CD14-positive monocyte (primary cell): ENCODE measurements around the gene SIDT1. TPM values are rescaled to one million over a fixed set of nuclear protein-coding genes. Genes with fewer than 3 reads are reported as not detected.

ENCODE experiments used
- DNase-seq, 3 donors: peaks; one replicate each; pipeline ENCODE4 v3.0.0-alpha.2; 2011 to 2022
- H2AFZ ChIP-seq: 2 replicates; pipeline ENCODE4 v1.6.0; 2012; ENCODE audit warnings: mild to moderate bottlenecking, low read depth, low read length, inconsistent platforms; ENCODE audit not compliant: insufficient read depth, poor library complexity, severe bottlenecking
- H3K27ac ChIP-seq, 2 donors: 1 replicate in 1 of 2; 2 replicates in 1 of 2; pipeline ENCODE4 v1.5.1; 2012 to 2013; ENCODE audit warnings: low read length in 2 of 2, control low read depth in 1 of 2, inconsistent platforms in 1 of 2, low read depth in 1 of 2, mild to moderate bottlenecking in 1 of 2
- H3K27me3 ChIP-seq, 2 donors: one replicate each; pipeline versions ENCODE4 v1.6.0 to v1.6.1; 2011 to 2013; ENCODE audit warnings: low read length in 2 of 2; ENCODE audit not compliant: control insufficient read depth in 2 of 2, insufficient read depth in 2 of 2
- H3K36me3 ChIP-seq, 2 donors: replicated peaks in 1 of 2; 1 replicate in 1 of 2; 2 replicates in 1 of 2; pipeline versions ENCODE4 v1.5.1 to v1.6.1; 2012 to 2013; ENCODE audit warnings: low read length in 2 of 2, control low read depth in 1 of 2, inconsistent platforms in 1 of 2, mild to moderate bottlenecking in 1 of 2; ENCODE audit not compliant: insufficient read depth in 2 of 2, control insufficient read depth in 1 of 2
- H3K4me1 ChIP-seq, 2 donors: 1 replicate in 1 of 2; 2 replicates in 1 of 2; pipeline versions ENCODE4 v1.5.1 to v1.6.1; 2012 to 2013; ENCODE audit warnings: low read length in 2 of 2, control low read depth in 1 of 2, inconsistent platforms in 1 of 2, mild to moderate bottlenecking in 1 of 2, moderate library complexity in 1 of 2; ENCODE audit not compliant: insufficient read depth in 2 of 2, control insufficient read depth in 1 of 2
- H3K4me2 ChIP-seq: replicated peaks from 2 replicates; pipeline ENCODE3; 2012; ENCODE audit warnings: low read length, moderate library complexity, mild to moderate bottlenecking; ENCODE audit not compliant: poor library complexity, severe bottlenecking; ENCODE audit errors: extremely low read depth
- H3K4me3 ChIP-seq, 3 experiments: fragments of 200-600 bp in 1 of 3; sonication (generic) in 1 of 3; replicated peaks in 1 of 3; 1 replicate in 2 of 3; 2 replicates in 1 of 3; pipeline ENCODE4 v1.5.1; 2011 to 2013; ENCODE audit warnings: low read length in 3 of 3, mild to moderate bottlenecking in 3 of 3, control low read depth in 2 of 3, low read depth in 2 of 3, inconsistent platforms in 1 of 3, moderate library complexity in 1 of 3
- H3K79me2 ChIP-seq: 2 replicates; pipeline ENCODE4 v1.6.0; 2012; ENCODE audit warnings: mild to moderate bottlenecking, control low read depth, inconsistent platforms, low read length, moderate library complexity; ENCODE audit not compliant: insufficient read depth
- H3K9ac ChIP-seq: 2 replicates; pipeline ENCODE4 v1.6.0; 2017; ENCODE audit warnings: low read length, mild to moderate bottlenecking; ENCODE audit not compliant: insufficient read depth, poor library complexity, severe bottlenecking
- H3K9me3 ChIP-seq, 2 donors: replicated peaks in 1 of 2; 1 replicate in 1 of 2; 2 replicates in 1 of 2; pipeline versions ENCODE4 v1.5.1 to v1.6.1; 2012 to 2013; ENCODE audit warnings: low read length in 2 of 2, control low read depth in 1 of 2; ENCODE audit not compliant: control insufficient read depth in 1 of 2, insufficient read depth in 1 of 2
- H4K20me1 ChIP-seq: 2 replicates; pipeline ENCODE4 v1.6.0; 2012; ENCODE audit warnings: mild to moderate bottlenecking, low read length, control low read depth, moderate library complexity; ENCODE audit not compliant: insufficient read depth
- H3K27ac Mint-ChIP-seq, 7 donors: one replicate each; pipeline ENCODE4 v1.8.0; 2020; ENCODE audit warnings: mild to moderate bottlenecking in 7 of 7, mixed read lengths in 7 of 7, moderate library complexity in 6 of 7, inconsistent platforms in 2 of 7
- H3K27me3 Mint-ChIP-seq, 3 donors: one replicate each; pipeline ENCODE4 v1.8.0; 2021 to 2022; ENCODE audit warnings: low read depth in 3 of 3, mild to moderate bottlenecking in 3 of 3, mixed read lengths in 3 of 3, moderate library complexity in 3 of 3, inconsistent platforms in 1 of 3
- H3K36me3 Mint-ChIP-seq, 2 donors: one replicate each; pipeline ENCODE4 v1.8.0; 2020; ENCODE audit warnings: mixed read lengths in 2 of 2, inconsistent platforms in 1 of 2, mild to moderate bottlenecking in 1 of 2
- H3K4me1 Mint-ChIP-seq: one replicate; pipeline ENCODE4 v1.8.0; 2020; ENCODE audit warnings: mild to moderate bottlenecking, mixed read lengths
- H3K4me3 Mint-ChIP-seq, 2 donors: one replicate each; pipeline ENCODE4 v1.8.0; 2020; ENCODE audit warnings: mild to moderate bottlenecking in 2 of 2, mixed read lengths in 2 of 2, moderate library complexity in 1 of 2
- H3K9me3 Mint-ChIP-seq, 7 donors: one replicate each; pipeline ENCODE4 v1.8.0; 2020 to 2022; ENCODE audit warnings: mixed read lengths in 7 of 7, mild to moderate bottlenecking in 6 of 7, moderate library complexity in 6 of 7, inconsistent platforms in 2 of 7
- WGBS: methylation state at CpG from one replicate; pipeline ENCODE4 v1.1.5; 2013; ENCODE audit warnings: missing lambda C conversion rate; ENCODE audit not compliant: insufficient coverage; 5-methylcytosine and 5-hydroxymethylcytosine counted together
- intact Hi-C, 2 donors: fragments of 100-400 bp; cut with micrococcal nuclease; formaldehyde crosslinking; loops; one replicate each; pipeline versions ENCODE4 v1.15.0 to v1.15.1; 2023
- polyA plus RNA-seq, 3 donors: library from polyadenylated mRNA; depleted of rRNA in 1 of 3; unstranded in 2 of 3; stranded (reverse) in 1 of 3; fragments of 300-500 nt in 2 of 3; fragments of >200 nt in 1 of 3; fragmentation: Illumina TruSeq in 2 of 3; gene quantifications; 1 replicate in 2 of 3; 2 replicates in 1 of 3; pipeline ENCODE4 v1.2.3, GENCODE V29; 2012 to 2021
- TF ChIP-seq, protein P1 (sequence below): fragments of 200-600 bp; IDR thresholded peaks from one replicate; pipeline ENCODE4 v1.8.0; 2022; ENCODE audit warnings: antibody characterized with exemption, mild to moderate bottlenecking

SIDT1 gene
- polyA plus RNA-seq, 3 donors: 3.2 to 7.1 (median 4.0) TPM

DNA sequence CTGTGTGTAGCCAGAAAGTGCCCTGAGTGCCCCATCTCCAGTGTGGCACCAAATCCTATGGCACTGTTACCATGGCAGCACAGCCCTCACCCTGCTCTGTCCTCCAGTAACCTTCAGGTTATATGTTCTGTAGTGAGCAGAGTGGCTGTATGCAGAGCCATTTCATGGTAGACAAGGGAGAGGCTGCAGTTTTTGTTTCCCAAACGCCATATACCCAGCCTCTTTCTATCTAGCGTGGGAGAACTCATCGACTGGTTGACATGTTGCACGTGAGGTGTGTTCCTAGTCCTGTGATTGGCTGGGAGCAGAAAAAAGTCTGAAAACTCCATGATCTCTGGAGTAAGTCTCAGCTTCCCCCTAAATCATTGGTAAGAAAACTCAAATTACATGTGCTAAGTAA, 2.0 kb downstream of the SIDT1 start:
- DNase-seq: no peak
- Histone ChIP-seq H3K27me3 (peaks cover 14 to 18% of the 10 kb centered on the region in 2 donors), H2AFZ (no peak overlapping the region), H3K4me2 (no peak overlapping the region), H3K9ac (no peak overlapping the region), H3K9me3 (no peaks in the 10 kb centered on the region), H3K27ac (no peak overlapping the region), H4K20me1 (no peaks in the 10 kb centered on the region), H3K4me3 (no peak overlapping the region), H3K36me3 (no peaks in the 10 kb centered on the region), H3K79me2 (no peaks in the 10 kb centered on the region), H3K4me1 (peaks cover 12 to 19% of the 10 kb centered on the region in 2 donors)
- Mint-ChIP-seq H3K4me3 (peak overlapping the region in 1 of 2 donors; percentile 100), H3K4me1 (peaks cover 23% of the 10 kb centered on the region), H3K27ac (no peak overlapping the region), H3K36me3 (peaks cover 0 to 2% of the 10 kb centered on the region in 2 donors), H3K9me3 (peaks cover 0 to 2% (median 0%) of the 10 kb centered on the region in 7 donors), H3K27me3 (peaks cover 26 to 36% (median 32%) of the 10 kb centered on the region in 3 donors)
- intact Hi-C loops: no loop called here
- no CpG with 5 or more reads among the region's 4 CpGs for WGBS
- TF ChIP-seq, protein P1, sequence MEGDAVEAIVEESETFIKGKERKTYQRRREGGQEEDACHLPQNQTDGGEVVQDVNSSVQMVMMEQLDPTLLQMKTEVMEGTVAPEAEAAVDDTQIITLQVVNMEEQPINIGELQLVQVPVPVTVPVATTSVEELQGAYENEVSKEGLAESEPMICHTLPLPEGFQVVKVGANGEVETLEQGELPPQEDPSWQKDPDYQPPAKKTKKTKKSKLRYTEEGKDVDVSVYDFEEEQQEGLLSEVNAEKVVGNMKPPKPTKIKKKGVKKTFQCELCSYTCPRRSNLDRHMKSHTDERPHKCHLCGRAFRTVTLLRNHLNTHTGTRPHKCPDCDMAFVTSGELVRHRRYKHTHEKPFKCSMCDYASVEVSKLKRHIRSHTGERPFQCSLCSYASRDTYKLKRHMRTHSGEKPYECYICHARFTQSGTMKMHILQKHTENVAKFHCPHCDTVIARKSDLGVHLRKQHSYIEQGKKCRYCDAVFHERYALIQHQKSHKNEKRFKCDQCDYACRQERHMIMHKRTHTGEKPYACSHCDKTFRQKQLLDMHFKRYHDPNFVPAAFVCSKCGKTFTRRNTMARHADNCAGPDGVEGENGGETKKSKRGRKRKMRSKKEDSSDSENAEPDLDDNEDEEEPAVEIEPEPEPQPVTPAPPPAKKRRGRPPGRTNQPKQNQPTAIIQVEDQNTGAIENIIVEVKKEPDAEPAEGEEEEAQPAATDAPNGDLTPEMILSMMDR: no peak

DNA sequence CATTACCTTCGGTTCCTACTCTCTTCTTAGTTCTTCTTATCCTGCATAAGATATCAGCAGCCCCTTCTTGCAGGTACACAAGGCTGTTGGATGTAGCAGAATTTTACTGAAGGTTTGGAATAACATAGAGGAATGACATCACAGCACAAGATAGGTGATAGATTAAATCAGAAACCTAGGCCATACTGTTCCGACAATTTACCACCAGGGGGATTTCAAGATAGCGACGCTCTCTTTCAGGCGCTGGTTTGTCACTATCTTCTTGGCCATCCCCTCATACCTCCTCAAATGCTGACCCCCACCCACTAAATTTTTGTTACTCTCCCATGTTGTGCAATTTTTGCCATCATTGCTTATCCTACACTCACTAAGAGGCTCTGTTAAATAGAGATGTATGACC, 3.5 kb downstream of the SIDT1 start:
- Histone ChIP-seq H3K4me2 (no peak overlapping the region), H2AFZ (no peak overlapping the region), H3K4me1 (peaks cover 12 to 19% of the 10 kb centered on the region in 2 donors), H3K9ac (no peak overlapping the region), H3K36me3 (no peaks in the 10 kb centered on the region), H3K4me3 (no peak overlapping the region), H3K9me3 (no peaks in the 10 kb centered on the region), H4K20me1 (no peaks in the 10 kb centered on the region), H3K27me3 (peaks cover 14 to 18% of the 10 kb centered on the region in 2 donors), H3K27ac (no peak overlapping the region), H3K79me2 (no peaks in the 10 kb centered on the region)
- TF ChIP-seq, protein P1: peak; percentile 17
- Mint-ChIP-seq H3K4me1 (peaks cover 23% of the 10 kb centered on the region), H3K36me3 (peaks cover 0 to 2% of the 10 kb centered on the region in 2 donors), H3K27me3 (peaks cover 26 to 36% (median 30%) of the 10 kb centered on the region in 3 donors), H3K4me3 (no peak overlapping the region), H3K9me3 (peaks cover 0 to 2% (median 0%) of the 10 kb centered on the region in 7 donors), H3K27ac (no peak overlapping the region)
- no peak for DNase-seq
- WGBS: 96% methylated on average over 4 of the region's 5 CpGs
- intact Hi-C loops: no loop called here
